Measurements from ENCODE around the gene NET1.

Gene NET1

DNA sequence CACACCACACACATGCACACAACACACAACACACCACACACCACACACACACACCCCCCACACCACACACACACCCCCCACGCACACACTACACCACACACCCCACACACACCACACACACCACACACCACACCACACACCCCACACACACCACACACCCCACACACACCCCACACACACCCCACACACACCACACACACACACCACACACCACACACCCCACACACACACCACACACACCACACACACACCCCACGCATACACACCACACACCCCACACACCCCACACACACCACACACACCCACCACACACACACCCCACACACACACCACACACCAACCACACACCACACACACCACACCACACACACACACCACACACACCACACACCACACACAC is 31.2 kb upstream of the NET1 start:
- H3K36me3 ChIP-seq (ENCODE audit: control insufficient read depth, insufficient read depth, low read length): no peaks in the 10 kb centered on the region
- TF ChIP-seq, protein P1, sequence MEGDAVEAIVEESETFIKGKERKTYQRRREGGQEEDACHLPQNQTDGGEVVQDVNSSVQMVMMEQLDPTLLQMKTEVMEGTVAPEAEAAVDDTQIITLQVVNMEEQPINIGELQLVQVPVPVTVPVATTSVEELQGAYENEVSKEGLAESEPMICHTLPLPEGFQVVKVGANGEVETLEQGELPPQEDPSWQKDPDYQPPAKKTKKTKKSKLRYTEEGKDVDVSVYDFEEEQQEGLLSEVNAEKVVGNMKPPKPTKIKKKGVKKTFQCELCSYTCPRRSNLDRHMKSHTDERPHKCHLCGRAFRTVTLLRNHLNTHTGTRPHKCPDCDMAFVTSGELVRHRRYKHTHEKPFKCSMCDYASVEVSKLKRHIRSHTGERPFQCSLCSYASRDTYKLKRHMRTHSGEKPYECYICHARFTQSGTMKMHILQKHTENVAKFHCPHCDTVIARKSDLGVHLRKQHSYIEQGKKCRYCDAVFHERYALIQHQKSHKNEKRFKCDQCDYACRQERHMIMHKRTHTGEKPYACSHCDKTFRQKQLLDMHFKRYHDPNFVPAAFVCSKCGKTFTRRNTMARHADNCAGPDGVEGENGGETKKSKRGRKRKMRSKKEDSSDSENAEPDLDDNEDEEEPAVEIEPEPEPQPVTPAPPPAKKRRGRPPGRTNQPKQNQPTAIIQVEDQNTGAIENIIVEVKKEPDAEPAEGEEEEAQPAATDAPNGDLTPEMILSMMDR (IDR thresholded peaks at IDR 0.05; ENCODE audit: insufficient read depth, low read length, poor library complexity, severe bottlenecking): no peak
- DNase-seq (ENCODE audit: extremely low read depth, insufficient read length): no peak
- no peaks in the 10 kb centered on the region for H3K27me3 ChIP-seq (replicated peaks; ENCODE audit: control insufficient read depth, insufficient read depth, low read length)
- H3K4me3 ChIP-seq (replicated peaks; ENCODE audit: low read depth, low read length): no peak overlapping the region

DNA sequence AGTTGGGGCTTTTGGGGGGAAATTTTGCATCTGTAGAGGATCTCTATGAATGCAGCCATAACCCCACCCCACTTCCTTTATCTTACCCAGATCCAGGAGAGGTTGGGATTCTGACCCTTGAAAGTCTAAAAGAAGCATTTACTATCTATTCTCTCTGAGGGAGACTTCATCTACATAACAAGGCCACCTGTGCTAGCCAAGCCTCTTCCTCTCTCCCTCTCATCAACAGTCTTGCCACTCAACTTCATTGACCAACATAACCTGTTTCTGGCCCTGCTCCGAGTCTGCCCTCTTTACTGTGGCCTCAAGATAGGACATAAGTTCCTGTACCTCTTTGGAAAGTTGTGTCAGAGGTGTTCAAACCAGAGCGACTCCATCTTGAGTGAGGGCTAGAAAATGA is 27.1 kb upstream of the NET1 start:
- H3K27me3 ChIP-seq (replicated peaks; ENCODE audit: control insufficient read depth, insufficient read depth, low read length): no peaks in the 10 kb centered on the region
- TF ChIP-seq, protein P1 (IDR thresholded peaks at IDR 0.05; ENCODE audit: insufficient read depth, low read length, poor library complexity, severe bottlenecking): no peak
- no peaks in the 10 kb centered on the region for H3K36me3 ChIP-seq (ENCODE audit: control insufficient read depth, insufficient read depth, low read length)
- no peak for DNase-seq (ENCODE audit: extremely low read depth, insufficient read length)
- H3K4me3 ChIP-seq (replicated peaks; ENCODE audit: low read depth, low read length): no peak overlapping the region

DNA sequence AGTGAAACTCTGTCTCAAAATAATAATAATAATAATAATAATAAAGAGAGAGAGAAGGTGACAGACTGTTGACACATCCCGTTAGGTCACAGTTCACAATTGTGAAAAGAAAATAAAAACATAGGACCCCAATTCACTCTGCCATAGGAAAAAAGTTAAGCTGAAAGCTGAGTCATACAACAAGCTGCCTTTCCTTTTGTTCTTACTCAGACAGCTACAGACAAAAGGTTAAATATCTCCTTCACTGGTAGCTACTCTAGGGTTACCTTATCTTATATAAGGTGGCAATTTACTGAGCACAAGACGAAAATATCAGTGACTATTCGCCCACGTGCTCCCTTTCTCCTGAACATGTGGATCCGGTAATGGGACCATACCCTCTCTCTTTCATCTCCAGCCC is 25.2 kb upstream of the NET1 start:
- DNase-seq (ENCODE audit: extremely low read depth, insufficient read length): no peak
- H3K4me3 ChIP-seq (replicated peaks; ENCODE audit: low read depth, low read length): no peak overlapping the region
- H3K27me3 ChIP-seq (replicated peaks; ENCODE audit: control insufficient read depth, insufficient read depth, low read length): no peaks in the 10 kb centered on the region
- H3K36me3 ChIP-seq (ENCODE audit: control insufficient read depth, insufficient read depth, low read length): no peaks in the 10 kb centered on the region
- TF ChIP-seq, protein P1 (IDR thresholded peaks at IDR 0.05; ENCODE audit: insufficient read depth, low read length, poor library complexity, severe bottlenecking): no peak

GRCh38 chr10:5390607-5391205 is 21.7 kb upstream of the NET1 start:
- no peak overlapping the region for H3K4me3 ChIP-seq (replicated peaks; ENCODE audit: low read depth, low read length)
- DNase-seq (ENCODE audit: extremely low read depth, insufficient read length): no peak
- TF ChIP-seq, protein P1 (IDR thresholded peaks at IDR 0.05; ENCODE audit: insufficient read depth, low read length, poor library complexity, severe bottlenecking): no peak
- H3K36me3 ChIP-seq (ENCODE audit: control insufficient read depth, insufficient read depth, low read length): no peaks in the 10 kb centered on the region
- no peaks in the 10 kb centered on the region for H3K27me3 ChIP-seq (replicated peaks; ENCODE audit: control insufficient read depth, insufficient read depth, low read length)

GRCh38 chr10:5391790-5392189 is 20.6 kb upstream of the NET1 start:
- Histone ChIP-seq H3K27me3 (replicated peaks; ENCODE audit: control insufficient read depth, insufficient read depth, low read length) (no peaks in the 10 kb centered on the region), H3K4me3 (replicated peaks; ENCODE audit: low read depth, low read length) (no peak overlapping the region), H3K36me3 (ENCODE audit: control insufficient read depth, insufficient read depth, low read length) (no peaks in the 10 kb centered on the region)
- no peak for DNase-seq (ENCODE audit: extremely low read depth, insufficient read length)
- TF ChIP-seq, protein P1 (IDR thresholded peaks at IDR 0.05; ENCODE audit: insufficient read depth, low read length, poor library complexity, severe bottlenecking): no peak

DNA sequence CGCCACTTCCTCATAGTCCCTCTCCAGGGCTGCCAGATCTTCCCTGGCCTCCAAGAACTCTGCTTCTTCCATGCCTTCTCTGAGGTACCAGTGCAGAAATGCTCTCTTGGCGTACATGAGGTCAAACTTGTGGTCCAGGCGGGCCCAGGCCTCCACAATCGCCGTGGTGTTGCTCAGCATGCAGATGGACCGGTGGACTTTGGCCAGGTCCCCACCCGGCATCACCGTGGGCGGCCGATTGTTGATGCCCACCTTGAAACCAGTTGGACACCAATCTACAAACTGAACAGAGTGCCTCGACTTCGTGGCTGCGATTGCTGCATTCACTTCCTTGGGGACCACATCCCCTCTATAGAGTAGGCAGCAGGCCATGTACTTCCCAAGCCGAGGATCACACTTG is 18.8 kb upstream of the NET1 start:
- no peak for DNase-seq (ENCODE audit: extremely low read depth, insufficient read length)
- no peaks in the 10 kb centered on the region for H3K36me3 ChIP-seq (ENCODE audit: control insufficient read depth, insufficient read depth, low read length)
- TF ChIP-seq, protein P1 (IDR thresholded peaks at IDR 0.05; ENCODE audit: insufficient read depth, low read length, poor library complexity, severe bottlenecking): no peak
- no peak overlapping the region for H3K4me3 ChIP-seq (replicated peaks; ENCODE audit: low read depth, low read length)
- H3K27me3 ChIP-seq (replicated peaks; ENCODE audit: control insufficient read depth, insufficient read depth, low read length): no peaks in the 10 kb centered on the region
